H1 (cell line): ENCODE results near the gene LBH. TPM values are rescaled to one million over a fixed set of nuclear protein-coding genes. Genes with fewer than 3 reads are reported as not detected.

Experiments used
- CTCF ChIA-PET: fragments of 300-600 bp; sonication (Branson Sonifier 250); formaldehyde crosslinking; loops from one replicate; lab custom pipeline; 2021; ENCODE audit not compliant: partially characterized antibody; lab: Charles Lee
- POLR2A ChIA-PET: fragments of 300-600 bp; sonication (Branson Sonifier 250); formaldehyde crosslinking; loops from one replicate; lab custom pipeline; 2021; ENCODE audit warnings: inconsistent platforms; ENCODE audit not compliant: partially characterized antibody; lab: Charles Lee
- DNase-seq, 2 experiments: peaks; one replicate each; pipeline versions ENCODE4 v3.0.0 to v3.0.0-alpha.2; 2010 to 2022; ENCODE audit warnings: low spot score in 2 of 2, low read depth in 1 of 2, mixed read lengths in 1 of 2
- FAIRE-seq: peaks from 2 replicates; lab custom pipeline; 2011; peaks lifted over from hg19 to GRCh38; lab: Jason Lieb, UNC
- H2AFZ ChIP-seq: 2 replicates; pipeline ENCODE4 v1.8.1; 2012; ENCODE audit warnings: low read length, inconsistent platforms
- H2AK5ac ChIP-seq: 2 replicates; pipeline ENCODE4 v1.6.1; 2013; ENCODE audit warnings: low read depth, low read length
- H2BK120ac ChIP-seq: replicated peaks from 2 replicates; pipeline ENCODE3; 2013; ENCODE audit warnings: low read depth, low read length, inconsistent platforms
- H2BK12ac ChIP-seq: 2 replicates; pipeline ENCODE4 v1.6.1; 2013; ENCODE audit warnings: low read depth, low read length
- H2BK15ac ChIP-seq: 2 replicates; pipeline ENCODE4 v1.6.1; 2013; ENCODE audit warnings: low read length
- H2BK20ac ChIP-seq: 2 replicates; pipeline ENCODE4 v1.6.1; 2013; ENCODE audit warnings: low read length
- H2BK5ac ChIP-seq: 2 replicates; pipeline ENCODE4 v1.6.1; 2013; ENCODE audit warnings: low read depth, low read length
- H3K14ac ChIP-seq: 2 replicates; pipeline ENCODE4 v1.6.1; 2013; ENCODE audit warnings: inconsistent platforms; ENCODE audit not compliant: insufficient read length
- H3K18ac ChIP-seq: 2 replicates; pipeline ENCODE4 v1.6.1; 2013; ENCODE audit warnings: low read length; ENCODE audit errors: extremely low read depth
- H3K23ac ChIP-seq: 2 replicates; pipeline ENCODE4 v1.6.1; 2013; ENCODE audit warnings: inconsistent platforms; ENCODE audit not compliant: insufficient read length
- H3K23me2 ChIP-seq: 2 replicates; pipeline ENCODE4 v1.6.1; 2013; ENCODE audit warnings: low read depth, low read length
- H3K27ac ChIP-seq: 2 replicates; pipeline ENCODE4 v1.6.1; 2011; ENCODE audit warnings: low read depth, low read length, inconsistent platforms
- H3K27me3 ChIP-seq, 4 experiments: replicated peaks in 1 of 4; 1 replicate in 1 of 4; 2 replicates in 3 of 4; pipeline versions ENCODE4 v1.6.1 to v1.8.1; 2011 to 2013; ENCODE audit warnings: low read length in 3 of 4, mild to moderate bottlenecking in 3 of 4, inconsistent platforms in 2 of 4, mixed read lengths in 2 of 4, moderate library complexity in 1 of 4; ENCODE audit not compliant: control insufficient read depth in 3 of 4, insufficient read depth in 3 of 4; ENCODE audit errors: extremely low read depth in 1 of 4
- H3K36me3 ChIP-seq, 4 experiments: 2 replicates each; pipeline versions ENCODE4 v1.6.1 to v1.8.1; 2011 to 2013; ENCODE audit warnings: mild to moderate bottlenecking in 4 of 4, low read length in 3 of 4, moderate library complexity in 2 of 4, control low read depth in 1 of 4, inconsistent platforms in 1 of 4; ENCODE audit not compliant: insufficient read depth in 4 of 4, control insufficient read depth in 2 of 4
- H3K4ac ChIP-seq: replicated peaks from 2 replicates; pipeline ENCODE3; 2013; ENCODE audit warnings: low read length, low read depth, mixed read lengths, inconsistent platforms; ENCODE audit not compliant: insufficient read length
- H3K4me1 ChIP-seq, 4 experiments: replicated peaks in 1 of 4; 1 replicate in 1 of 4; 2 replicates in 3 of 4; pipeline versions ENCODE4 v1.6.1 to v1.8.1; 2011 to 2013; ENCODE audit warnings: low read length in 3 of 4, inconsistent platforms in 2 of 4, mixed read lengths in 1 of 4; ENCODE audit not compliant: insufficient read depth in 4 of 4, control insufficient read depth in 3 of 4
- H3K4me2 ChIP-seq, 2 experiments: 2 replicates each; pipeline versions ENCODE4 v1.6.1 to v1.8.1; 2011 to 2013; ENCODE audit warnings: low read depth in 2 of 2, low read length in 2 of 2, control low read depth in 1 of 2, inconsistent platforms in 1 of 2, mild to moderate bottlenecking in 1 of 2; ENCODE audit not compliant: insufficient read depth in 1 of 2
- H3K4me3 ChIP-seq, 4 experiments: fragments of 200-600, 300-600 bp in 1 of 4; sonication (generic), shearing (Covaris generic), sonication (Bioruptor Twin) in 1 of 4; 2 replicates each; pipeline versions ENCODE4 v1.5.1 to v1.8.1; 2011 to 2016; ENCODE audit warnings: low read length in 4 of 4, low read depth in 3 of 4, control low read depth in 2 of 4, inconsistent platforms in 2 of 4, mild to moderate bottlenecking in 2 of 4, mixed read lengths in 1 of 4, moderate library complexity in 1 of 4; ENCODE audit not compliant: insufficient read depth in 2 of 4; ENCODE audit errors: extremely low read depth in 1 of 4
- H3K56ac ChIP-seq: replicated peaks from 2 replicates; pipeline ENCODE3; 2013; ENCODE audit warnings: low read depth, mild to moderate bottlenecking, mixed read lengths, low read length, inconsistent platforms; ENCODE audit not compliant: insufficient read length
- H3K79me1 ChIP-seq: 2 replicates; pipeline ENCODE4 v1.6.1; 2013; ENCODE audit warnings: low read depth, low read length, control low read depth
- H3K79me2 ChIP-seq, 2 experiments: 2 replicates each; pipeline versions ENCODE4 v1.6.1 to v1.8.1; 2012 to 2013; ENCODE audit warnings: low read length in 2 of 2, mild to moderate bottlenecking in 2 of 2, inconsistent platforms in 1 of 2; ENCODE audit not compliant: insufficient read depth in 2 of 2, control insufficient read depth in 1 of 2
- H3K9ac ChIP-seq, 4 experiments: replicated peaks in 1 of 4; 1 replicate in 1 of 4; 2 replicates in 3 of 4; pipeline versions ENCODE4 v1.6.1 to v1.8.1; 2011 to 2013; ENCODE audit warnings: low read depth in 3 of 4, low read length in 3 of 4, control low read depth in 2 of 4, mild to moderate bottlenecking in 2 of 4, moderate library complexity in 2 of 4, inconsistent platforms in 1 of 4; ENCODE audit errors: extremely low read depth in 1 of 4
- H3K9me3 ChIP-seq, 2 experiments: 2 replicates each; pipeline versions ENCODE4 v1.6.1 to v1.8.1; 2012 to 2013; ENCODE audit warnings: mild to moderate bottlenecking in 2 of 2, moderate library complexity in 2 of 2, control low read depth in 1 of 2, inconsistent platforms in 1 of 2, low read depth in 1 of 2, low read length in 1 of 2, mixed read lengths in 1 of 2; ENCODE audit not compliant: insufficient read depth in 2 of 2
- H4K20me1 ChIP-seq, 2 experiments: replicated peaks in 1 of 2; 2 replicates each; pipeline versions ENCODE3 to v1.8.1; 2011 to 2013; ENCODE audit warnings: inconsistent platforms in 2 of 2, low read length in 2 of 2, mild to moderate bottlenecking in 1 of 2; ENCODE audit not compliant: insufficient read depth in 2 of 2, control insufficient read depth in 1 of 2
- H4K5ac ChIP-seq: 2 replicates; pipeline ENCODE4 v1.6.1; 2013; ENCODE audit warnings: low read length, low read depth, mixed read lengths, inconsistent platforms; ENCODE audit not compliant: insufficient read length
- H4K8ac ChIP-seq: 2 replicates; pipeline ENCODE4 v1.8.0; 2013; ENCODE audit warnings: mild to moderate bottlenecking, moderate library complexity, low read length, inconsistent platforms; ENCODE audit not compliant: insufficient read depth; ENCODE audit errors: extremely low read depth
- H4K91ac ChIP-seq: replicated peaks from 2 replicates; pipeline ENCODE3; 2013; ENCODE audit warnings: low read length, mixed read lengths, inconsistent platforms; ENCODE audit not compliant: insufficient read length
- ASH2L ChIP-seq: fragments of 200-600, 300-600 bp; sonication (generic); IDR thresholded peaks from one replicate; pipeline ENCODE4 v1.7.1; 2017; ENCODE audit warnings: low read length
- BRCA1 ChIP-seq: IDR thresholded peaks from 2 replicates; pipeline ENCODE4 v1.6.1; 2012; ENCODE audit warnings: low read depth, low read length, improper control_type of control experiment
- CBX5 ChIP-seq: fragments of 300-800, 300-1000 bp; sonication (generic); IDR thresholded peaks from 2 replicates; pipeline ENCODE4 v1.7.1; 2016; ENCODE audit warnings: antibody characterized with exemption, low read length, low read depth
- CEBPB ChIP-seq: IDR thresholded peaks from 2 replicates; pipeline ENCODE4 v1.6.1; 2012; ENCODE audit warnings: low read depth, low read length
- CREB1 ChIP-seq: IDR thresholded peaks from 2 replicates; pipeline ENCODE4 v1.6.1; 2012; ENCODE audit warnings: inconsistent platforms
- EZH2 ChIP-seq: fragments of 200-600 bp; sonication (generic); IDR thresholded peaks from 2 replicates; pipeline ENCODE4 v1.7.1; 2012; ENCODE audit warnings: low read depth, mild to moderate bottlenecking, moderate library complexity, low read length, inconsistent platforms; ENCODE audit not compliant: severe bottlenecking
- FOSL1 ChIP-seq: IDR thresholded peaks from 2 replicates; pipeline ENCODE4 v1.6.1; 2011; ENCODE audit warnings: mild to moderate bottlenecking, low read depth, low read length, moderate library complexity; ENCODE audit not compliant: insufficient read depth
- MAFK ChIP-seq: IDR thresholded peaks from 2 replicates; pipeline ENCODE4 v1.6.1; 2012; ENCODE audit warnings: low read depth, mild to moderate bottlenecking, improper control_type of control experiment, low read length
- PHF8 ChIP-seq: fragments of 200-600 bp; sonication (generic); conservative IDR thresholded peaks from 2 replicates; pipeline ENCODE4 v1.7.1; 2012; ENCODE audit warnings: low read depth, mild to moderate bottlenecking, inconsistent platforms, low read length, moderate library complexity
- POU5F1 ChIP-seq: IDR thresholded peaks from 2 replicates; pipeline ENCODE4 v1.6.1; 2011; ENCODE audit warnings: low read depth, mild to moderate bottlenecking, low read length, moderate library complexity
- SAP30 ChIP-seq: fragments of 300-600 bp; sonication (generic); IDR thresholded peaks from 2 replicates; pipeline ENCODE4 v1.7.1; 2012; ENCODE audit warnings: low read length, moderate library complexity, mild to moderate bottlenecking, inconsistent platforms; ENCODE audit not compliant: insufficient read depth, insufficient replicate concordance
- SIRT6 ChIP-seq: IDR thresholded peaks from one replicate; pipeline ENCODE4 v1.7.1; 2012; ENCODE audit warnings: low read length, inconsistent platforms
- TAF7 ChIP-seq: optimal IDR thresholded peaks from 2 replicates; pipeline ENCODE3; 2011; ENCODE audit warnings: low read depth, mild to moderate bottlenecking, inconsistent platforms, low read length, moderate library complexity, borderline replicate concordance
- YY1 ChIP-seq: IDR thresholded peaks from 2 replicates; pipeline ENCODE4 v1.6.1; 2011; ENCODE audit warnings: low read depth, mild to moderate bottlenecking, low read length
- ZNF274 ChIP-seq: IDR thresholded peaks from 2 replicates; pipeline ENCODE4 v1.7.0; 2012; ENCODE audit warnings: low read length, borderline replicate concordance; ENCODE audit errors: extremely low read depth
- whole genome bisulfite sequencing, 2 experiments: shearing (Covaris generic) in 1 of 2; methylation state at CpG; one replicate each; pipeline versions ENCODE4 v1.1.6 to v1.1.7; 2013 to 2015; ENCODE audit warnings: low lambda C conversion rate in 2 of 2, mixed read lengths in 2 of 2, inconsistent platforms in 1 of 2, low coverage in 1 of 2, missing lambda C conversion rate in 1 of 2; ENCODE audit not compliant: insufficient replicate concordance in 2 of 2, insufficient coverage in 1 of 2, insufficient read length in 1 of 2; ENCODE audit errors: extremely low coverage in 1 of 2, missing lambda C conversion rate in 1 of 2; 5-methylcytosine and 5-hydroxymethylcytosine counted together
- polyA plus RNA-seq, 7 experiments: library from polyadenylated mRNA; depleted of rRNA in 3 of 7; stranded (reverse) in 5 of 7; unstranded in 2 of 7; fragments of >200 nt in 5 of 7; fragments of 200-250 nt in 2 of 7; gene quantifications; 1 replicate in 5 of 7; 2 replicates in 1 of 7; 4 replicates in 1 of 7; pipeline versions ENCODE4 v1.2.1 to v1.2.3, GENCODE V29; 2011 to 2013; ENCODE audit warnings: missing spikeins in 2 of 7, mixed read lengths in 2 of 7
- total RNA-seq: library from RNA; stranded (reverse); fragmentation: NEBNext Ultra II Directional; extraction: Animal tissue kit (Norgen Biotek cat#: 25700); gene quantifications from 2 replicates; pipeline ENCODE4 v1.2.1, GENCODE V29; 2021

LBH gene
- total and polyA plus RNA-seq, 2 of the 8 experiments (the other 6 are each of a cell fraction or from before 2014, with no cell fraction given) = 25.7 to 34.5 TPM

- FAIRE-seq = no peak
- POLR2A ChIA-PET = no interaction called here
These were observed 27.1 kb upstream of the LBH start for GRCh38 chr2:30204281-30204680.

More at GRCh38 chr2:30204281-30204680, 27.1 kb upstream of the LBH start:
- Histone ChIP-seq H3K23me2 (no peaks in the 10 kb centered on the region), H3K79me2 (no peaks in the 10 kb centered on the region), H3K4me3 (no peak overlapping the region), H3K14ac (no peak overlapping the region), H3K27me3 (no peaks in the 10 kb centered on the region), H3K36me3 (no peaks in the 10 kb centered on the region), H4K20me1 (no peaks in the 10 kb centered on the region), H3K4ac (no peak overlapping the region), H4K91ac (no peak overlapping the region), H3K9ac (no peak overlapping the region), H2BK5ac (no peak overlapping the region), H3K9me3 (no peaks in the 10 kb centered on the region), H2BK120ac (no peak overlapping the region), H3K27ac (no peak overlapping the region), H3K79me1 (no peaks in the 10 kb centered on the region), H3K4me2 (no peak overlapping the region), H3K56ac (no peak overlapping the region), H2BK20ac (no peak overlapping the region), H4K5ac (no peak overlapping the region), H2AFZ (no peak overlapping the region), H3K18ac (no peak overlapping the region), H2BK12ac (peak overlapping the region; percentile 50; the same call in 1 of the 2 replicates), H2BK15ac (no peak overlapping the region), H3K23ac (no peak overlapping the region), H3K4me1 (peaks cover 0 to 4% (median 2%) of the 10 kb centered on the region in 4 experiments; a peak in 3 of 7 replicates), H4K8ac (no peak overlapping the region), H2AK5ac (no peak overlapping the region)
- TF ChIP-seq YY1 (no peak), CEBPB (no peak), SAP30 (no peak), FOSL1 (no peak), PHF8 (no peak), TAF7 (no peak), MAFK (no peak), ASH2L (no peak), EZH2 (no peak), CBX5 (no peak), POU5F1 (no peak), SIRT6 (no peak), BRCA1 (no peak), ZNF274 (no peak), CREB1 (no peak)
- DNase-seq = no peak
- CTCF ChIA-PET = interaction anchor here (0.6 to 1.7 kb wide), 7 partner anchors 10 to 503 kb away, joined by 3 to 6 read pairs (median 4); no protein-coding TSS in a partner anchor
- WGBS, 2 experiments = 92% methylated on average over 4 of the region's 4 CpGs; no CpG with 5 or more reads in 1 of the 2 experiments
